HG02852 (cell line): ENCODE measurements around the gene MRTFA.

Experiments used
- ATAC-seq: cut with Tn5 transposase; IDR thresholded peaks from one replicate; pipeline ENCODE4 v1.9.1; 2021; ENCODE audit warnings: mild to moderate bottlenecking, moderate library complexity; ENCODE audit not compliant: unreplicated experiment

MRTFA gene

GRCh38 chr22:40472579-40472978, 163.9 kb downstream of the MRTFA start:
- ATAC-seq = no peak

- no peak for ATAC-seq
Measured at GRCh38 chr22:40472051-40472450, 164.5 kb downstream of the MRTFA start.

DNA sequence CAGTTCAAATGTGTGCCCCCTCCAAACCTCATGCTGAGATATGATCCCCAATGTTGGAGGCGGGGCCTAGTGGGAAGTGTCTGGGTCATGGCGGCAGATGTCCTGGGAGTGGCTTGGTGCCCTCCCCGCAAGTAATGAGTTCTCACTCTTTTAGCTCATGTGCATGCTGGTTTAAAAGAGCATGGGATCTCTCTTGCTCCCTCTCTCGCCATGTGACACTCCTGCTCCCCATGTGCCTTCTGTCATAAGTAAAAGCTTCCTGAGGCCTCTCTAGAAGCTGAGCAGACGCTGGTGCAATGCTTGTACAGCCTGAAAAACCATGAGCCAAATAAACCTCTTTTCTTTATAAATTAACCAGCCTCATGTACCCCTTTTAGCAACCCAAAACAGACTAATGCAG, 167.3 kb downstream of the MRTFA start:
- no peak for ATAC-seq

GRCh38 chr22:40468616-40469015, 167.9 kb downstream of the MRTFA start:
- ATAC-seq = no peak

DNA sequence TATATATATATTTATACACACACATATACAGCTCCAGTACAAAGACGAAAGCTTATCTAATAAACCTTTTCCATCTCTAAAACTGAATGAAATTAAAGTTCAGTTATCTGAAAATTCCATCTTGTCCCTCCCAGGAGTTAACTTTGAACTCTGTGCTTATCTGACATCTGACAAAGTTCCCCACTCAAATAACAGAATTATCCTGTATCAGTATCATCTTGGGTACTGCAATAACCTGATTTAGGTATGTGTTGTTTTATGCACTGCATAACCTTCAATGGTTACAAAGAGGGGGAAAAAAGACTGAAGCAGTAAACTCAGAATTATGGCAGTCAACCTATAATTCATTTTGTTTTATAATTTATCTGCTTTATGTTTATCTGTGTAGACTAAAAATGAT, 169.5 kb downstream of the MRTFA start:
- no peak for ATAC-seq

- no peak for ATAC-seq
Measured at GRCh38 chr22:40463683-40464082, 172.8 kb downstream of the MRTFA start.

DNA sequence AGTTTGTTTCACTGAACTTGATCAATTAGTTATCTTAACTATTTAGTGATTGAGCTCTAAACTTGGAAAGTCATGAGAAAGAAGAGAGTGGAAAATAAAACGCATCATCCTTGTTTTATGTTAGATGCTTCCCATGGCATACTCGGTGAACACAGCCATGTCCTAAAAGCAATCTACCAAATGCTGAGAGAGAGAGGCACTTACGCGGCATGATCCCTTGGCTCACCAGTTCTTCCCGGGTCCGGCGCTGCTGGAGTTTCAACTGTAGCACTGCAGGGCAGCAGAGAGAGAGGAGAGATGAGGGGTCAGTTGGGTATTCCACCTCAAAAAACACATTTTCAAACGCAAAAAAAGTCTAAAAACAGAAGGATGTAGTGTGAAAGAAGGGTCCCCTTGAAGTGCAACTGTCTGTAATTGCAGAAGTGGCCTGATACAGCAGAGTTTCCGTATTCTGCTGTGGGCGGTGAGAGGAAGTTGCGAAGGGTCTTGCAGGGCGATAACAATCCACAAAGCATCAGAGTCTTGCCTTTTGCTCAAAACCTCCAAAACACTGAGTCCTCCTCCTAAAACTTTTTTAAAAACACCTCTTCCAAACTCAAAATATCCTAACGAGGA, 173.4 kb downstream of the MRTFA start:
- ATAC-seq = peak; percentile 68

GRCh38 chr22:40462195-40462984, 174.1 kb downstream of the MRTFA start:
- no peak for ATAC-seq

GRCh38 chr22:40453671-40454070, 182.8 kb downstream of the MRTFA start:
- ATAC-seq = no peak

GRCh38 chr22:40452730-40453487, 183.6 kb downstream of the MRTFA start:
- no peak for ATAC-seq

DNA sequence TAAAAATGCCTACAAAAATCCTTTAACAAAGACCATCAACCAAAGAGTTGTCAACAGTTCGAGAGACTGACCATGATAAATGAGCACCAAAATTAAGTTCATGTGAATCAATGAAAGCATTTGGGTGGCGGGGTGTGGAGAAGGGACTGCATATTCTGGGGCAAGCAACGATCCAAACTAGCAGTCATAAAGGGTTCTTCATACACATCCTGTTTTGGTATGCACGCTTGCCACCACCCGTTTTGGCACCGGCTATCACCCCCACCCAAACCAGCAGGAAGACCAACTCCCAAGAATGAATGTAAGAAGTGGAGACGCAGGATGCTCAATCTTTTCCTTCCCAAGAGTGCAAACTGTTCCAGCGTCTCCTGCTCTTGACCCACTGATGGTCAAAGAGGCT, 185.3 kb downstream of the MRTFA start:
- ATAC-seq = no peak

DNA sequence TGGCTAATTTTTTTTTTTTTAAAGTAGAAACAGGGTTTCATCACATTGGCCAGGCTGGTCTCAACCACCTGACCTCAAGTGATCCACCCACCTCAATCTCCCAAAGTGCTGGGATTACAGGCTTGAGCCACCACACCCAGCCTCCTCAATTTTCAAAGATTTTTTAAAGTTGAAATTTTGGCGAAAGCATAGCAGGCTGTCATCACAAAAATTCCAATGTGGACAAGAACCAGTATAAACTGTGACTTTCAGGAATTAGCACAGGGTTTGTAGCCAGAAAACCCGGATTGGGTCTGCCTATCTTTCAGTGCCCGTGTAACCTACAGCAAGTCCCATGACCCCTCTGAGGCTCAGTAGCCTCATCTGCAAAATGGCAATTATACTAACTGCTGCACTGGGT, 185.9 kb downstream of the MRTFA start:
- ATAC-seq = no peak

GRCh38 chr22:40449676-40450035, 186.9 kb downstream of the MRTFA start:
- no peak for ATAC-seq

DNA sequence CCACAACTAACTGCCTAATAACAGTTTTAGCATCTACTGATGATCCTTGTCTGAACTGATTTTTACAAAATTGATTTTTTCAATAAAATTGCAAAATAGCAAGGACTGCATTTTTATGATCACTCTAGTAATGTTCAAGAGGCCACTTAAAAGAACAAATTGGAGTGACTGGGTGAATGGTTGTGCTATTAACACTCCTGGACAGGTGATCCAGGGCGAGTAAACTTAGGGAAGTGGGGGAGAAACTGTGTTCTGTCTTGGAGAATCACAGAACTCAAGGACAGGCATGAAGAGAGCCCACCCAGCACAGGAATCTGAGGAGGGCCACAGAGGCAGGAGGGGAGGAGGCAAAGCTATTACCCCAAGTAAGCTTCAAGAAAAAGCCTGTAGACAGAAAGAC, 190.3 kb downstream of the MRTFA start:
- no peak for ATAC-seq

GRCh38 chr22:40444178-40444831, 192.2 kb downstream of the MRTFA start:
- ATAC-seq = no peak

DNA sequence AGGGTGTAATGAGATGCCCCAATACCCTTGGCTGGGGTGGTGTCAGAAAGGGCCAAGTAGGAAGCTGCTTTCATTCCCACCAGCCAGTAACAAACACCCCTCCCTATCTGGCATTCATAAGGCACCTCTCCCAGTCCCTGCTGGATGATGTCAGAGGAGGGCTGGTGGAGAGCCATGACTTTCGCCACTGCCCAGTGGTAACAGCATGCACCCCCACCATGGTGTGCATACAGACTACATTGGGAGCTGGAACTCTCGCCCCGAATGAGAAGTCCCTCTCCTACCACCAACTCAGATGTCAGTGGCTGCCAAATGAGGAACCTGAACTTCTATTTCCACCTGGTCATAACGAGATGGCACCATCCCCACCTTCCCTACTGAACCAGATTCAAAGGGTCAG, 192.8 kb downstream of the MRTFA start:
- ATAC-seq = no peak

DNA sequence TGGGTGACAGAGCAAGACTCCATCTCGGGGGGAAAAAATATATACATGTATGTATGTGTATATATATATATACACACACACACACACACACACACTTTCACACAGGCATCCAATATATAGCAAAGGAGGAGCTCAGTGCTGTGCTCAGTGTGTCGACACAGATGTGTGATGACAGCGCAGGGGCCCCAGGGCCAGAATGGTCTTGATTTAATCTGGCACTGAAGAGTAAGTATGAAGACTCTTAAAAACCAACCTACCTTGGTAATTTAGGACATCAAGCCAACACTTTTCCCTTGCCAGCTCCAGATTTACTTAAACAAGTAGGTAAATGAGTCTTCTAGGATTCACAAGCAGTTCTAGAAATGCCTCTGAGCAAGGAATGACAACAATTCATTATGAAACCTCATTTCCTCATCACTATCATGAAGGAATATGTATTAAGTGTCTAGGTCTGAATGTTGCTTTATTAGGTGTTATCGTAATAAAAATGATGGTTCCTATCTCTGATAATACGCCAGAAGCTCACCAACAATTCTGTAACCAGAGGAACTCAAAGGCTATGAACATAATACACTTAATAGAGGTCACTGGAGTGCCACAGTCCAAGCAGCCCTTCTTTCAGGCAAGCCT, 194.6 kb downstream of the MRTFA start:
- ATAC-seq = no peak

- ATAC-seq = peak; percentile 58
Measured at GRCh38 chr22:40436505-40437431, 199.8 kb downstream of the MRTFA start.

DNA sequence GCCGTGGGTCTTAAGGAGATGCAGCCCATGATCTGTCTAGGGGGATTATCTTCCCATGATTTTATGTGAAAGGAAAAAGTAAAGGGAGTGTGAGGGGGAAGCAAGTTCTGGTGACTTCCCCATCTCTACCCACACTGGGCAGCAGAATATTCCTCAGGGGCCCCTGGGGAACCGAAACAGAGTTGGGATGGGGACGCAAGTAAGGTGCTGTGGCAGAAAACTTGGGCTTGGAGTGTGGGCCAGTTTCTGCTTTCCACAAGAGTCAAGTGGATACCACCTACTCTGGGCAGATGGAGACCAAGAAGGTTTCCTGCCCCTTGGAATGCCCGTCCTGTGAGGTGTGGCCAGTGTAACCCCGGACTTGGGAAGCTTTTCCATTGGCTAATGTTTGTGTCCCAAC, 201.8 kb downstream of the MRTFA start:
- ATAC-seq = no peak

- no peak for ATAC-seq
Measured at GRCh38 chr22:40434106-40434505, 202.4 kb downstream of the MRTFA start.
